Measurements from ENCODE around the gene GNAI2. TPM values are rescaled to one million over a fixed set of nuclear protein-coding genes. Genes with fewer than 3 reads are reported as not detected.

The GNAI2 gene
- polyA plus RNA-seq, 1 donor (not counting 4 experiments of a cell fraction or from before 2014, with no cell fraction given), result 268 TPM

- Histone ChIP-seq H3K9ac (ENCODE audit: control insufficient read depth, extremely low read depth, insufficient read depth, low read length) (no peak within 1 kb of the TSS), H2AFZ (ENCODE audit: control insufficient read depth, low read length) (no peak within 1 kb of the TSS), H3K79me2 (ENCODE audit: control insufficient read depth, insufficient read depth, low read length) (no peaks in the 10 kb centered on the region), H3K4me1 (ENCODE audit: control insufficient read depth, extremely low read depth, insufficient read depth, low read length) (no peaks in the 10 kb centered on the region), H3K27ac (ENCODE audit: control insufficient read depth, insufficient read depth, low read length) (no peak within 1 kb of the TSS), H4K20me1 (ENCODE audit: control insufficient read depth, extremely low read depth, insufficient read depth, low read length) (peaks cover 11% of the 10 kb centered on the region), H3K4me3 (ENCODE audit: control insufficient read depth in 2 of 3, extremely low read depth in 1 of 3, insufficient read depth in 2 of 3, low read depth in 1 of 3, low read length in 3 of 3) (no peak within 1 kb of the TSS), H3K4me2 (ENCODE audit: control insufficient read depth, extremely low read depth, insufficient read depth, low read depth, low read length) (no peak within 1 kb of the TSS), H3K36me3 (ENCODE audit: control insufficient read depth in 2 of 2, extremely low read depth in 1 of 2, insufficient read depth in 2 of 2, low read length in 2 of 2) (peaks cover 14 to 16% of the 10 kb centered on the region in 2 experiments), H3K9me1 (ENCODE audit: control insufficient read depth, extremely low read depth, insufficient read depth, low read length) (no peaks in the 10 kb centered on the region), H3K27me3 (ENCODE audit: control insufficient read depth, extremely low read depth, insufficient read depth, low read length) (peaks cover 25% of the 10 kb centered on the region), H3K9me3 (ENCODE audit: control insufficient read depth, low read depth, low read length) (no peaks in the 10 kb centered on the region)
- TF ChIP-seq EZH2 (IDR thresholded peaks at IDR 0.05; ENCODE audit: low read length) (no peak), CTCF (optimal IDR thresholded peaks at IDR 0.05 in 1 of 3, IDR thresholded peaks at IDR 0.05 in 1 of 3, conservative IDR thresholded peaks at IDR 0.05 in 1 of 3; ENCODE audit: extremely low read depth in 1 of 3, insufficient read depth in 2 of 3, low read length in 3 of 3) (no peak)
- dilution Hi-C loops (cut with MboI; ENCODE audit: extremely low pct_ligation_motif_present, low sequenced_read_pairs), result no loop called here
- FAIRE-seq (no peak), DNase-seq (ENCODE audit: low read depth, low spot score) (no peak)
Observed at GRCh38 chr3:50190936-50191660, 44.9 kb upstream of the GNAI2 start, which contains the start of gene GNAT1. TSS of gene GNAT1 (plus strand) at chr3:50191610. CDS start at chr3:50191726, 116 bp downstream.

DNA sequence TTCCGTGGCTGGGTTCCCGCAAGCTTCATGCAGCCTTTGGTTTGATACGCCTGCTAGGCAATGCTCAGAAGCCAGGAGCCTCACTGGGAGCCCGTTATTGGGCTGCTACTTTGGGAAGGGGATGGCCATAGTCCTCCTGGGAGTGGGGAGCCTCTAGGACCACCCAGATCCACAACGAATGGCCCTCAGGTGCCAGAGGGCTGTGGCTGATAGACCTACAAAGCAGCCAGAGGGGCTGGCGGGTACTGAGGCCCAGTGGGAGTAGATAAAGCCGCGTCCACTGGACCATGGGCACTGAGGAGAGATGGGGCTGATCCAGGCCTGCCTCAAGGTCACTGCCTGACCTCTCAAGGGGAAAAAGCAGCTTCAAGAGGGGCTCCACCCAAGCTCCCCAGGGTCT lies 43.9 kb upstream of the GNAI2 start:
- no peaks in the 10 kb centered on the region for H3K79me2 ChIP-seq (ENCODE audit: control insufficient read depth, insufficient read depth, low read length)
- no peak for FAIRE-seq
- no peak overlapping the region for H3K4me3 ChIP-seq (ENCODE audit: control insufficient read depth in 2 of 3, extremely low read depth in 1 of 3, insufficient read depth in 2 of 3, low read depth in 1 of 3, low read length in 3 of 3)
- no peaks in the 10 kb centered on the region for H3K4me1 ChIP-seq (ENCODE audit: control insufficient read depth, extremely low read depth, insufficient read depth, low read length)
- no peak for DNase-seq (ENCODE audit: low read depth, low spot score)
- dilution Hi-C loops (cut with MboI; ENCODE audit: extremely low pct_ligation_motif_present, low sequenced_read_pairs), result no loop called here
- H3K27me3 ChIP-seq (ENCODE audit: control insufficient read depth, extremely low read depth, insufficient read depth, low read length), result peaks cover 32% of the 10 kb centered on the region
- no peaks in the 10 kb centered on the region for H3K9me3 ChIP-seq (ENCODE audit: control insufficient read depth, low read depth, low read length)
- TF ChIP-seq EZH2 (IDR thresholded peaks at IDR 0.05; ENCODE audit: low read length), result no peak
- no peak for TF ChIP-seq CTCF (optimal IDR thresholded peaks at IDR 0.05 in 1 of 3, IDR thresholded peaks at IDR 0.05 in 1 of 3, conservative IDR thresholded peaks at IDR 0.05 in 1 of 3; ENCODE audit: extremely low read depth in 1 of 3, insufficient read depth in 2 of 3, low read length in 3 of 3)
- H3K9ac ChIP-seq (ENCODE audit: control insufficient read depth, extremely low read depth, insufficient read depth, low read length), result no peak overlapping the region
- H3K36me3 ChIP-seq (ENCODE audit: control insufficient read depth in 2 of 2, extremely low read depth in 1 of 2, insufficient read depth in 2 of 2, low read length in 2 of 2), result peaks cover 4 to 8% of the 10 kb centered on the region in 2 experiments
- H3K27ac ChIP-seq (ENCODE audit: control insufficient read depth, insufficient read depth, low read length), result no peak overlapping the region
- H4K20me1 ChIP-seq (ENCODE audit: control insufficient read depth, extremely low read depth, insufficient read depth, low read length), result peaks cover 11% of the 10 kb centered on the region
- no peak overlapping the region for H3K4me2 ChIP-seq (ENCODE audit: control insufficient read depth, extremely low read depth, insufficient read depth, low read depth, low read length)
- H3K9me1 ChIP-seq (ENCODE audit: control insufficient read depth, extremely low read depth, insufficient read depth, low read length), result no peaks in the 10 kb centered on the region
- H2AFZ ChIP-seq (ENCODE audit: control insufficient read depth, low read length), result no peak overlapping the region
